Endodermal cell (in vitro differentiated cells): ENCODE results near the gene CTIF. TPM values are rescaled to one million over a fixed set of nuclear protein-coding genes. Genes with fewer than 3 reads are reported as not detected.

Experiments
- DNase-seq: peaks from one replicate; pipeline ENCODE4 v3.0.0-alpha.2; 2017
- H3K27ac ChIP-seq: 2 replicates; pipeline ENCODE4 v1.5.1; 2013; ENCODE audit warnings: mild to moderate bottlenecking, low read depth, low read length, moderate library complexity
- H3K27me3 ChIP-seq: 2 replicates; pipeline ENCODE4 v1.6.1; 2013; ENCODE audit warnings: mild to moderate bottlenecking, low read length, moderate library complexity; ENCODE audit not compliant: insufficient read depth, control insufficient read depth, poor library complexity, severe bottlenecking
- H3K36me3 ChIP-seq: 2 replicates; pipeline ENCODE4 v1.7.0; 2013; ENCODE audit warnings: mild to moderate bottlenecking, low read length, moderate library complexity; ENCODE audit not compliant: control insufficient read depth, insufficient read depth
- H3K4me1 ChIP-seq: one replicate; pipeline ENCODE4 v1.7.0; 2013; ENCODE audit warnings: low read length; ENCODE audit not compliant: control insufficient read depth, insufficient read depth
- H3K4me3 ChIP-seq: 2 replicates; pipeline ENCODE4 v1.5.1; 2013; ENCODE audit warnings: mild to moderate bottlenecking, low read length, moderate library complexity
- H3K9ac ChIP-seq: 2 replicates; pipeline ENCODE4 v1.6.1; 2013; ENCODE audit warnings: mild to moderate bottlenecking, low read length, moderate library complexity; ENCODE audit not compliant: poor library complexity, severe bottlenecking; ENCODE audit errors: extremely low read depth
- H3K9me3 ChIP-seq: 2 replicates; pipeline ENCODE4 v1.6.1; 2013; ENCODE audit warnings: mild to moderate bottlenecking, low read length, moderate library complexity; ENCODE audit not compliant: control insufficient read depth
- H3K27ac Mint-ChIP-seq: 2 replicates; pipeline ENCODE4 v1.8.0; 2020; ENCODE audit warnings: mixed read lengths
- H3K27me3 Mint-ChIP-seq: 2 replicates; pipeline ENCODE4 v1.8.0; 2021; ENCODE audit warnings: mild to moderate bottlenecking, mixed read lengths; ENCODE audit not compliant: insufficient read depth
- H3K36me3 Mint-ChIP-seq: 2 replicates; pipeline ENCODE4 v1.8.0; 2020; ENCODE audit warnings: low read depth, mixed read lengths
- H3K4me1 Mint-ChIP-seq: 2 replicates; pipeline ENCODE4 v1.8.0; 2020; ENCODE audit warnings: mixed read lengths
- H3K4me3 Mint-ChIP-seq: 2 replicates; pipeline ENCODE4 v1.8.0; 2020; ENCODE audit warnings: mild to moderate bottlenecking, moderate library complexity, mixed read lengths
- H3K9me3 Mint-ChIP-seq: 2 replicates; pipeline ENCODE4 v1.8.0; 2020; ENCODE audit warnings: mild to moderate bottlenecking, mixed read lengths
- WGBS, 2 experiments: methylation state at CpG; one replicate each; pipeline versions ENCODE4 v1.1.5 to v1.1.7; 2013; ENCODE audit warnings: missing lambda C conversion rate in 2 of 2, mixed read lengths in 1 of 2; ENCODE audit not compliant: insufficient coverage in 1 of 2, insufficient read length in 1 of 2; 5-methylcytosine and 5-hydroxymethylcytosine counted together
- total RNA-seq, 2 donors: library from RNA; stranded (reverse); fragmentation: NEBNext Ultra II Directional in 1 of 2; extraction: Animal tissue kit (Norgen Biotek cat#: 25700) in 1 of 2; gene quantifications; 2 replicates in 1 of 2; 3 replicates in 1 of 2; pipeline ENCODE4 v1.2.1, GENCODE V29; 2021
- TF ChIP-seq, protein P1 (sequence below): fragments of 200-600 bp; sonication (generic); conservative IDR thresholded peaks from 2 replicates; pipeline ENCODE4 v1.5.0; 2021; ENCODE audit warnings: antibody characterized with exemption, mild to moderate bottlenecking

Gene CTIF
- total RNA-seq, 2 donors from 2014 or later = 33.8 to 41.6 TPM

DNA sequence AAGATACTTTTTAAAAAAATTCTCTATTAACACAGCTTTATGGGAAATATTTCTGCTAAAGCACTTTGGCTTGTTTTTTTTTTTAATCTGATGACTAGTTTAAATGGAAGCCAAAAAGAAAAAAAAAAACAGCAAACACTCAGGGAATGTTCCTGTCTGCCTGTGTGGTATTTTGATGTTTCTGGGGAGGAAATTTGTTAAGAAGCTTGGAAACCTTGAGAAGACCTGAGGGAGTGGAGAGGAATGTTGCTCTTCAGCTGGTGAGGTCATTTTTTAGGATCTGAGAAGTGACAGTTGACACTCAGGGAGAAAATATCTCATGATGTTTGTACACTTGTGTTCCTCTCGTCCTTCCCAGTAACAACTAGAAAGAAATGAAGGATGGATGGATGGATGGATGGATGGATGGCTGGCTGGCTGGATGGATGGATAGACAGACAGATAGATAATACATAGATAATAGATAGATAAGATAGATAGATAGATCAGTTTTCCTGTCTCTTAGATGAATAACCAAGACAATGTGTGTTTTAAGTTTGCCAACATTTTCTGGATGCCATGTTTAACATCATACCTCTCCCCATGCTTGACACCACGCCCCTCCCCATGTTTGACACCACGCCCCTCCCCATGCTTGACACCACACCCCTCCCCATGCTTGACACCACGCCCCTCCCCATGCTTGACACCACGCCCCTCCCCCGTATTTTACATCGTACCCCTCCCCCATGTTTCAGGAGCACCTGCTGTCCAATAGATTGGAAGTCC lies 84.8 kb downstream of the CTIF start:
- H3K27ac Mint-ChIP-seq = no peak overlapping the region
- TF ChIP-seq, protein P1, sequence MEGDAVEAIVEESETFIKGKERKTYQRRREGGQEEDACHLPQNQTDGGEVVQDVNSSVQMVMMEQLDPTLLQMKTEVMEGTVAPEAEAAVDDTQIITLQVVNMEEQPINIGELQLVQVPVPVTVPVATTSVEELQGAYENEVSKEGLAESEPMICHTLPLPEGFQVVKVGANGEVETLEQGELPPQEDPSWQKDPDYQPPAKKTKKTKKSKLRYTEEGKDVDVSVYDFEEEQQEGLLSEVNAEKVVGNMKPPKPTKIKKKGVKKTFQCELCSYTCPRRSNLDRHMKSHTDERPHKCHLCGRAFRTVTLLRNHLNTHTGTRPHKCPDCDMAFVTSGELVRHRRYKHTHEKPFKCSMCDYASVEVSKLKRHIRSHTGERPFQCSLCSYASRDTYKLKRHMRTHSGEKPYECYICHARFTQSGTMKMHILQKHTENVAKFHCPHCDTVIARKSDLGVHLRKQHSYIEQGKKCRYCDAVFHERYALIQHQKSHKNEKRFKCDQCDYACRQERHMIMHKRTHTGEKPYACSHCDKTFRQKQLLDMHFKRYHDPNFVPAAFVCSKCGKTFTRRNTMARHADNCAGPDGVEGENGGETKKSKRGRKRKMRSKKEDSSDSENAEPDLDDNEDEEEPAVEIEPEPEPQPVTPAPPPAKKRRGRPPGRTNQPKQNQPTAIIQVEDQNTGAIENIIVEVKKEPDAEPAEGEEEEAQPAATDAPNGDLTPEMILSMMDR = no peak
- Histone ChIP-seq H3K4me3 (no peak overlapping the region), H3K9ac (no peak overlapping the region), H3K4me1 (no peaks in the 10 kb centered on the region), H3K27ac (no peak overlapping the region), H3K27me3 (no peaks in the 10 kb centered on the region), H3K9me3 (no peaks in the 10 kb centered on the region), H3K36me3 (peaks cover 25% of the 10 kb centered on the region)
- H3K9me3 Mint-ChIP-seq = no peaks in the 10 kb centered on the region
- no peak overlapping the region for H3K4me3 Mint-ChIP-seq
- H3K27me3 Mint-ChIP-seq = no peaks in the 10 kb centered on the region
- WGBS, 2 experiments = 82% methylated on average over 6 of the region's 7 CpGs; no CpG with 5 or more reads in 1 of the 2 experiments
- H3K36me3 Mint-ChIP-seq = peaks cover 13% of the 10 kb centered on the region
- DNase-seq = no peak
- H3K4me1 Mint-ChIP-seq = peaks cover 7% of the 10 kb centered on the region

DNA sequence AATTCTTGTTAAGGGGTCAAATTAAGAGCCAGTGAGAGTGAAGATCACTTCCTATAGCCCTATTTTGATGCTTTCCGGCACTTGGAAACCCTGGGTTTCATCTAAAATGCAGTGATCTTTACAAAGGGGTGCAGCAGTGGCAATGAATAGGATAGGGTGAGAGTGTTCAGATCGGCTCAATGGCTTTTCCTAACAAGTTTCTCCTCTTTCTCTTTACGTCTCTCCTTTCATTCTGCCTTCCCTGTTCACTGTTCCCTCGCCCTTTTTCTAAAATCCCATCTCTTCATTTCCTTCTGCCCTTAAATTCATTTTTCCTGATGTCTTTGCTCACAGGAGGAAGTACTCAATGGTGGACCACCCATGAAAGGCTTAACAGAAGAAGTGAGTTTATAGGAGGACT lies 86.0 kb downstream of the CTIF start:
- no peak for DNase-seq
- Histone ChIP-seq H3K27ac (no peak overlapping the region), H3K4me1 (no peaks in the 10 kb centered on the region), H3K4me3 (no peak overlapping the region), H3K9me3 (no peaks in the 10 kb centered on the region), H3K9ac (no peak overlapping the region), H3K36me3 (peaks cover 31% of the 10 kb centered on the region), H3K27me3 (no peaks in the 10 kb centered on the region)
- 90 to 94% methylated on average over 2 to 4 of the region's 4 CpGs for WGBS, 2 experiments
- TF ChIP-seq, protein P1 = no peak
- Mint-ChIP-seq H3K27ac (no peak overlapping the region), H3K4me1 (peaks cover 7% of the 10 kb centered on the region), H3K4me3 (no peak overlapping the region), H3K9me3 (no peaks in the 10 kb centered on the region), H3K27me3 (no peaks in the 10 kb centered on the region), H3K36me3 (peaks cover 14% of the 10 kb centered on the region)

DNA sequence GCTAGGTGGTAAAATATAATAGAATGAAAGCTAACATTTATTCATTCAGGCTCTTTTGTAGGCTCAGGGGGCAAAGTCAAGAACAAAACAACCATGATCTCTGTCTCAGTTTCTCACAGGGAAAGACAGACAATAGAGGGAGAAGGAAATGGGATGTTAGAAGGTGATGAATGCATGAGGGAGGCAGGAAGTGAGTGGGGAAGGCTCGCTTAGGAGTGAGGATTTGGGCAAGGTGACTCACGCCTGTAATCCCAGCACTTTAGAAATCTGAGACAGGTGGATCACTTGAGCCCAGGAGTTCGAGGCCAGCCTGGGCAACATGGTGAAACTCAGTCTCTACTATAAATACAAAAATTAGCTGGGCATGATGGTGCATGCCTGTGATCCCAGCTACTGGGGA lies 88.4 kb downstream of the CTIF start:
- Histone ChIP-seq H3K9me3 (no peaks in the 10 kb centered on the region), H3K9ac (no peak overlapping the region), H3K36me3 (peaks cover 27% of the 10 kb centered on the region), H3K4me3 (no peak overlapping the region), H3K27ac (no peak overlapping the region), H3K27me3 (no peaks in the 10 kb centered on the region), H3K4me1 (no peaks in the 10 kb centered on the region)
- Mint-ChIP-seq H3K9me3 (no peaks in the 10 kb centered on the region), H3K27me3 (no peaks in the 10 kb centered on the region), H3K36me3 (peaks cover 14% of the 10 kb centered on the region), H3K4me3 (no peak overlapping the region), H3K4me1 (peaks cover 7% of the 10 kb centered on the region), H3K27ac (no peak overlapping the region)
- TF ChIP-seq, protein P1 = no peak
- DNase-seq = no peak
- 89 to 90% methylated on average over 1 to 3 of the region's 3 CpGs for WGBS, 2 experiments
